ENCODE measurements around the gene CEP63.

Gene CEP63

GRCh38 chr3:134485718-134486576, at the start of gene CEP63, which contains the start of gene ANAPC13:
Gene CEP63, plus strand, starts transcription at chr3:134486057. Its CDS starts 9,264 bp downstream, at chr3:134495321.
Gene ANAPC13, minus strand, starts transcription at chr3:134485985. Its CDS starts 3,081 bp downstream, at chr3:134482904.
- DNase-seq (ENCODE audit: low read depth): peak; percentile 85

GRCh38 chr3:134437211-134437752, 48.6 kb upstream of the CEP63 start:
- no peak for DNase-seq (ENCODE audit: low read depth)

- no peak for DNase-seq (ENCODE audit: low read depth)
Measured at GRCh38 chr3:134441321-134441720, 44.5 kb upstream of the CEP63 start.

- DNase-seq (ENCODE audit: low read depth): no peak
Measured at GRCh38 chr3:134441821-134442220, 44.0 kb upstream of the CEP63 start.

- no peak for DNase-seq (ENCODE audit: low read depth)
Measured at GRCh38 chr3:134445095-134445494, 40.8 kb upstream of the CEP63 start.

GRCh38 chr3:134445636-134446035, 40.2 kb upstream of the CEP63 start:
- DNase-seq (ENCODE audit: low read depth): no peak

- DNase-seq (ENCODE audit: low read depth): no peak
Measured at GRCh38 chr3:134446800-134447199, 39.1 kb upstream of the CEP63 start.

GRCh38 chr3:134447351-134447750, 38.5 kb upstream of the CEP63 start:
- no peak for DNase-seq (ENCODE audit: low read depth)

GRCh38 chr3:134448664-134449063, 37.2 kb upstream of the CEP63 start:
- no peak for DNase-seq (ENCODE audit: low read depth)

- no peak for DNase-seq (ENCODE audit: low read depth)
Measured at GRCh38 chr3:134449277-134449676, 36.6 kb upstream of the CEP63 start.

GRCh38 chr3:134449951-134450350, 35.9 kb upstream of the CEP63 start:
- no peak for DNase-seq (ENCODE audit: low read depth)

- no peak for DNase-seq (ENCODE audit: low read depth)
Measured at GRCh38 chr3:134453631-134454030, 32.2 kb upstream of the CEP63 start.

- no peak for DNase-seq (ENCODE audit: low read depth)
Measured at GRCh38 chr3:134457376-134458074, 28.3 kb upstream of the CEP63 start.

GRCh38 chr3:134458406-134458945, 27.4 kb upstream of the CEP63 start:
- no peak for DNase-seq (ENCODE audit: low read depth)

- DNase-seq (ENCODE audit: low read depth): no peak
Measured at GRCh38 chr3:134459562-134459961, 26.3 kb upstream of the CEP63 start.

- no peak for DNase-seq (ENCODE audit: low read depth)
Measured at GRCh38 chr3:134460965-134461364, 24.9 kb upstream of the CEP63 start.

- no peak for DNase-seq (ENCODE audit: low read depth)
Measured at GRCh38 chr3:134462331-134462941, 23.4 kb upstream of the CEP63 start.

GRCh38 chr3:134463676-134464063, 22.2 kb upstream of the CEP63 start:
- no peak for DNase-seq (ENCODE audit: low read depth)

GRCh38 chr3:134464064-134464688, 21.7 kb upstream of the CEP63 start:
- DNase-seq (ENCODE audit: low read depth): no peak

GRCh38 chr3:134464689-134465365, 21.0 kb upstream of the CEP63 start:
- no peak for DNase-seq (ENCODE audit: low read depth)

GRCh38 chr3:134466331-134466730, 19.5 kb upstream of the CEP63 start:
- no peak for DNase-seq (ENCODE audit: low read depth)
